GM12878 (cell line): ENCODE data around the gene CAB39. TPM values are rescaled to one million over a fixed set of nuclear protein-coding genes. Genes with fewer than 3 reads are reported as not detected.
A peak's percentile ranks its signal among the peaks of the same experiment; 100 is the strongest.

ENCODE experiments used
- ATAC-seq: fragments of 200-7000 bp; cut with Tn5 transposase; 3 replicates; pipeline ENCODE4 v1.9.1; 2020; ENCODE audit warnings: mild to moderate bottlenecking, moderate library complexity
- BruUV-seq: library from RNA; stranded (reverse); fragments of 400-500 nt; replicated peaks from 2 replicates; lab custom pipeline; 2021; lab: Mats Ljungman, UMichigan
- CTCF ChIA-PET: fragments of 300-600 bp; sonication (Branson Sonifier 250); formaldehyde crosslinking; extraction: SDS; loops from one replicate; lab custom pipeline; 2021; ENCODE audit warnings: inconsistent platforms; lab: Yijun Ruan, JAX
- POLR2A ChIA-PET: fragments of 350-600 bp; formaldehyde crosslinking; extraction: SDS; loops from one replicate; lab custom pipeline; 2021; ENCODE audit warnings: inconsistent platforms; lab: Charles Lee
- RAD21 ChIA-PET: fragments of 300-600 bp; sonication (Branson Sonifier 250); formaldehyde crosslinking; loops from one replicate; lab custom pipeline; 2023; ENCODE audit warnings: antibody characterized with exemption; ENCODE audit not compliant: unreplicated experiment; lab: Charles Lee
- SMC1A ChIA-PET: fragments of 300-600 bp; sonication (Branson Sonifier 250); formaldehyde crosslinking; loops from one replicate; lab custom pipeline; 2023; ENCODE audit not compliant: unreplicated experiment, uncharacterized antibody; lab: Charles Lee
- DNase-seq: peaks from one replicate; pipeline ENCODE4 v3.0.0-alpha.2; 2011; ENCODE audit warnings: low read depth, low spot score
- FAIRE-seq: peaks from 3 replicates; lab custom pipeline; 2011; peaks lifted over from hg19 to GRCh38; lab: Jason Lieb, UNC
- H2AFZ ChIP-seq: 2 replicates; pipeline ENCODE4 v1.6.0; 2011; ENCODE audit warnings: low read depth, low read length, control low read depth; ENCODE audit not compliant: control insufficient read depth
- H3K27ac ChIP-seq: 2 replicates; pipeline ENCODE4 v1.5.1; 2011; ENCODE audit warnings: control low read depth; ENCODE audit not compliant: control insufficient read depth, insufficient read depth
- H3K27me3 ChIP-seq, 2 experiments: replicated peaks in 1 of 2; 2 replicates each; pipeline versions ENCODE4 v1.6.0 to v1.6.1; 2011; ENCODE audit warnings: low read length in 1 of 2; ENCODE audit not compliant: control insufficient read depth in 2 of 2, insufficient read depth in 2 of 2
- H3K36me3 ChIP-seq, 2 experiments: 2 replicates each; pipeline ENCODE4 v1.5.1; 2011; ENCODE audit warnings: low read length in 1 of 2; ENCODE audit not compliant: control insufficient read depth in 2 of 2, insufficient read depth in 2 of 2
- H3K4me1 ChIP-seq: 2 replicates; pipeline ENCODE4 v1.6.1; 2011; ENCODE audit warnings: mild to moderate bottlenecking, low read length, moderate library complexity, mixed read lengths; ENCODE audit not compliant: control insufficient read depth, insufficient read depth
- H3K4me2 ChIP-seq: 2 replicates; pipeline ENCODE4 v1.6.0; 2011; ENCODE audit warnings: control low read depth; ENCODE audit not compliant: control insufficient read depth, insufficient read depth
- H3K4me3 ChIP-seq: fragments of 200-600 bp; sonication (generic); 2 replicates; pipeline ENCODE4 v1.5.1; 2016
- H3K79me2 ChIP-seq: 2 replicates; pipeline ENCODE4 v1.6.0; 2011; ENCODE audit warnings: low read length; ENCODE audit not compliant: control insufficient read depth, insufficient read depth
- H3K9ac ChIP-seq: 2 replicates; pipeline ENCODE4 v1.8.0; 2011; ENCODE audit warnings: low read length, control low read depth, mixed read lengths; ENCODE audit not compliant: control insufficient read depth, insufficient read depth
- H3K9me3 ChIP-seq: replicated peaks from 3 replicates; pipeline ENCODE4 v1.5.1; 2011; ENCODE audit warnings: mild to moderate bottlenecking, low read length; ENCODE audit not compliant: control insufficient read depth, insufficient read depth
- H4K20me1 ChIP-seq: 2 replicates; pipeline ENCODE4 v1.6.0; 2011; ENCODE audit not compliant: control insufficient read depth, insufficient read depth
- CEBPB ChIP-seq, 2 experiments: fragments of 150-350 bp in 1 of 2; IDR thresholded peaks; 2 replicates each; pipeline ENCODE4 v1.6.1; 2012 to 2014; ENCODE audit warnings: low read depth in 2 of 2, low read length in 2 of 2, borderline replicate concordance in 1 of 2, inconsistent platforms in 1 of 2
- CTCF ChIP-seq, 3 experiments: IDR thresholded peaks in 2 of 3; conservative IDR thresholded peaks in 1 of 3; 2 replicates each; pipeline ENCODE4 v1.5.1; 2011; ENCODE audit warnings: low read depth in 3 of 3, low read length in 3 of 3, mild to moderate bottlenecking in 3 of 3, control low read depth in 2 of 3, moderate library complexity in 2 of 3, inconsistent platforms in 1 of 3, mixed read lengths in 1 of 3; ENCODE audit not compliant: control insufficient read depth in 2 of 3, insufficient read depth in 1 of 3; ENCODE audit errors: extremely low read depth in 1 of 3
- FOXM1 ChIP-seq: IDR thresholded peaks from 2 replicates; pipeline ENCODE4 v1.6.1; 2012; ENCODE audit warnings: low read depth, mild to moderate bottlenecking, inconsistent platforms, low read length, moderate library complexity
- RAD21 ChIP-seq: IDR thresholded peaks from 2 replicates; pipeline ENCODE4 v1.6.1; 2011; ENCODE audit warnings: mild to moderate bottlenecking, low read depth, low read length, moderate library complexity; ENCODE audit not compliant: insufficient read depth
- SMC3 ChIP-seq: IDR thresholded peaks from 2 replicates; pipeline ENCODE4 v1.6.1; 2011; ENCODE audit warnings: low read length, improper control_type of control experiment, borderline replicate concordance
- ZNF24 ChIP-seq: fragments of 450-650 bp; IDR thresholded peaks from 2 replicates; pipeline ENCODE4 v1.6.1; 2017; ENCODE audit warnings: antibody characterized with exemption, mild to moderate bottlenecking
- WGBS: methylation state at CpG from one replicate; pipeline ENCODE4 v1.1.6; 2016; ENCODE audit warnings: low lambda C conversion rate; ENCODE audit not compliant: insufficient replicate concordance, insufficient coverage; ENCODE audit errors: missing lambda C conversion rate; 5-methylcytosine and 5-hydroxymethylcytosine counted together
- in situ Hi-C: fragments of 300-500 bp; cut with MboI; formaldehyde crosslinking; loops from 9 replicates; pipeline ENCODE4 v1.14.3; 2018; ENCODE audit warnings: mixed read lengths
- intact Hi-C: fragments of 100-400 bp; cut with micrococcal nuclease; formaldehyde crosslinking; loops from one replicate; pipeline ENCODE4 v1.14.2; 2022; ENCODE audit not compliant: unreplicated experiment
- polyA plus RNA-seq, 11 experiments: library from polyadenylated mRNA; depleted of rRNA in 4 of 11; unstranded in 6 of 11; stranded (reverse) in 5 of 11; fragments of >200 nt; fragmentation: Nextera tagmentation in 4 of 11; fragmentation: Illumina TruSeq in 1 of 11; extraction: Ambion mirVana in 4 of 11; extraction: Trizol in 1 of 11; gene quantifications; 1 replicate in 1 of 11; 2 replicates in 10 of 11; pipeline versions ENCODE4 v1.2.1 to v1.2.3, GENCODE V29; 2011 to 2016; ENCODE audit warnings: inconsistent platforms in 2 of 11, missing spikeins in 2 of 11, low read depth in 1 of 11
- total RNA-seq, 4 experiments: library from RNA; depleted of rRNA in 3 of 4; stranded (reverse); fragments of >200 nt in 3 of 4; fragmentation: Illumina TruSeq in 1 of 4; extraction: Trizol in 1 of 4; gene quantifications; 2 replicates each; pipeline versions ENCODE4 v1.2.1 to v1.2.3, GENCODE V29; 2013 to 2021

The CAB39 gene
- total and polyA plus RNA-seq, 10 of the 15 experiments (the other 5 are each of a cell fraction or from before 2014, with no cell fraction given), result 13.3 to 129 (median 62.9) TPM

GRCh38 chr2:230798769-230799399 lies 86.2 kb downstream of the CAB39 start:
- TF ChIP-seq RAD21, result peak; percentile 96
- 0 out of 2 replicates have a peak, but pooled peaks have one; percentile 35 for TF ChIP-seq FOXM1
- TF ChIP-seq CEBPB (IDR thresholded peaks at IDR 0.05; ENCODE audit: borderline replicate concordance in 1 of 2, low read depth in 2 of 2, low read length in 2 of 2), result no peak
- 0 out of 2 replicates have a peak, but pooled peaks have one; percentile 10 for TF ChIP-seq ZNF24
- peak; percentile 57 to 71 (median 68) for TF ChIP-seq CTCF (IDR thresholded peaks at IDR 0.05 in 2 of 3, conservative IDR thresholded peaks at IDR 0.05 in 1 of 3; ENCODE audit: control insufficient read depth in 2 of 3, extremely low read depth in 1 of 3, insufficient read depth in 1 of 3, low read depth in 3 of 3, low read length in 3 of 3)
- TF ChIP-seq SMC3, result peak; percentile 80; the same call in 1 of the 2 replicates
- H3K27me3 ChIP-seq, result no peaks in the 10 kb centered on the region
- peaks cover under 1% of the 10 kb centered on the region; the same call in 2 of the 3 replicates for H3K9me3 ChIP-seq
- H3K4me2 ChIP-seq, result no peak overlapping the region
- peaks cover 15 to 42% of the 10 kb centered on the region in 2 experiments for H3K36me3 ChIP-seq
- no peak overlapping the region for H3K27ac ChIP-seq
- CTCF ChIA-PET, result interaction anchor here (0.6 to 3.9 kb wide), 61 partner anchors 9 to 1018 kb away, joined by 3 to 56 read pairs (median 4); partner anchors contain the start of gene CAB39
- in situ Hi-C loops, result no loop called here
- SMC1A ChIA-PET, result interaction anchor here (0.7 to 3.6 kb wide), 49 partner anchors 9 to 856 kb away, joined by 3 to 40 read pairs (median 5); no protein-coding TSS in a partner anchor
- POLR2A ChIA-PET, result interaction anchor here (0.8 to 2.2 kb wide), 9 partner anchors 10 to 196 kb away, joined by 3 to 9 read pairs (median 3); no protein-coding TSS in a partner anchor
- H4K20me1 ChIP-seq, result no peaks in the 10 kb centered on the region
- intact Hi-C loops, result loop anchor here (2.0 to 10.0 kb wide), 3 partner anchors 167 to 794 kb away; no protein-coding TSS in a partner anchor
- no peak overlapping the region for H2AFZ ChIP-seq
- H3K79me2 ChIP-seq, result peaks cover 8% of the 10 kb centered on the region
- no peak for DNase-seq
- no peak overlapping the region for H3K9ac ChIP-seq
- peak; percentile 88 for FAIRE-seq
- peak; percentile 94 for ATAC-seq
- BruUV-seq, result no TSS peak
- WGBS, result 38% methylated on average over 4 of the region's 4 CpGs
- peaks cover 14% of the 10 kb centered on the region for H3K4me1 ChIP-seq
- no peak overlapping the region for H3K4me3 ChIP-seq
- RAD21 ChIA-PET, result interaction anchor here (0.7 to 3.9 kb wide), 40 partner anchors 12 to 792 kb away, joined by 3 to 49 read pairs (median 5); partner anchors contain the start of genes CAB39 and SP140
